Measurements from ENCODE around the gene CLOCK.

DNA sequence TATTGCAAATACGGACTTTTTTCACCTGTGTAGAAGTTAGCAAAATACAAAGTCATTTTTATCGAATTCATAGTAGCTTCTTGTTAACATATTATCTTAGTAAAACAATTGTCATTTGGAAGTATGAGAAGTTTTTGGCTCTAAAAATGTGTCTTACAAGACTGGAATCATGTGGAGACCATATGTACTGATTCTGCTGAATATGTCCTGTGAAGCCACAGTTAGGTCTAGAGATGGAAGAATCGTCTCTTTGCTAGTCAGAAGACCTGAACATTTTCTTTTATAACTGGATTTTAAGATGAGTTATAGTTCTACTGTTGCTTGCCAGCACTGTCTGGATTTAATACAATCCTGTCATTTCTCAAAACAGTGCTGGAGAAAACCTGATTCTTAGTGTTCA lies 121.9 kb downstream of the CLOCK start:
- TF ChIP-seq CTCF (IDR thresholded peaks at IDR 0.05; ENCODE audit: poor library complexity) (no peak), EZH2 (IDR thresholded peaks at IDR 0.05; ENCODE audit: borderline replicate concordance) (no peak)
